ENCODE data around the gene TEPSIN. TPM values are rescaled to one million over a fixed set of nuclear protein-coding genes. Genes with fewer than 3 reads are reported as not detected.

Gene TEPSIN
- total and polyA plus RNA-seq, 12 donors: 3.1 to 144 (median 40.6) TPM

- H3K36me3 ChIP-seq (replicated peaks in 1 of 2): peaks cover 0 to 19% of the 10 kb centered on the region in 2 donors
- DNase-seq: no peak
- no peaks in the 10 kb centered on the region for H3K9me3 ChIP-seq (replicated peaks in 1 of 3)
- H3K27ac ChIP-seq: no peak overlapping the region
- no peak overlapping the region for H3K4me3 ChIP-seq
- H3K4me1 ChIP-seq (replicated peaks in 1 of 2): peaks cover 0 to 5% of the 10 kb centered on the region in 2 donors
- intact Hi-C loops (cut with DNase I): no loop called here
- H3K27me3 ChIP-seq: no peaks in the 10 kb centered on the region
- WGBS, 4 donors: 87 to 93% (median 92%) methylated on average over 7 to 10 of the region's 10 CpGs; no CpG with 5 or more reads in 1 of the 4 donors
- TF ChIP-seq POLR2A (IDR thresholded peaks at IDR 0.05) (no peak), CTCF (IDR thresholded peaks at IDR 0.05) (no peak)
Measured at GRCh38 chr17:81246343-81246670, 7.5 kb upstream of the TEPSIN start.

GRCh38 chr17:81245665-81246342 lies 6.9 kb upstream of the TEPSIN start:
- DNase-seq: peak in 1 of 7 donors; percentile 25
- peaks cover 0 to 13% of the 10 kb centered on the region in 2 donors for H3K36me3 ChIP-seq (replicated peaks in 1 of 2)
- no peaks in the 10 kb centered on the region for H3K27me3 ChIP-seq
- intact Hi-C loops (cut with DNase I): no loop called here
- TF ChIP-seq CTCF (IDR thresholded peaks at IDR 0.05): no peak
- TF ChIP-seq POLR2A (IDR thresholded peaks at IDR 0.05): no peak
- no peak overlapping the region for H3K27ac ChIP-seq
- no peaks in the 10 kb centered on the region for H3K9me3 ChIP-seq (replicated peaks in 1 of 3)
- H3K4me3 ChIP-seq: no peak overlapping the region
- H3K4me1 ChIP-seq (replicated peaks in 1 of 2): peaks cover 0 to 5% of the 10 kb centered on the region in 2 donors
- 73 to 100% (median 80%) methylated on average over 3 to 37 of the region's 37 CpGs for WGBS, 4 donors

- no peak for TF ChIP-seq CTCF (IDR thresholded peaks at IDR 0.05)
- no peak for TF ChIP-seq POLR2A (IDR thresholded peaks at IDR 0.05)
- Histone ChIP-seq H3K4me1 (replicated peaks in 1 of 2) (peaks cover 4 to 7% of the 10 kb centered on the region in 2 donors), H3K27ac (no peak overlapping the region), H3K4me3 (no peak overlapping the region), H3K27me3 (no peaks in the 10 kb centered on the region), H3K9me3 (replicated peaks in 1 of 3) (no peaks in the 10 kb centered on the region), H3K36me3 (replicated peaks in 1 of 2) (peaks cover 0 to 7% of the 10 kb centered on the region in 2 donors)
- intact Hi-C loops (cut with DNase I): no loop called here
- 66 to 78% (median 73%) methylated on average over 9 to 25 of the region's 25 CpGs for WGBS, 4 donors
- DNase-seq: no peak
Measured at GRCh38 chr17:81245024-81245664, 6.3 kb upstream of the TEPSIN start.

GRCh38 chr17:81244358-81245023 lies 5.6 kb upstream of the TEPSIN start:
- DNase-seq: no peak
- intact Hi-C loops (cut with DNase I): loop anchor here in 1 of 2 donors (5.0 kb wide), 1 partner anchor 102 kb away; no protein-coding TSS in a partner anchor
- 75 to 80% (median 77%) methylated on average over 16 to 24 of the region's 24 CpGs for WGBS, 4 donors

More at GRCh38 chr17:81244358-81245023, 5.6 kb upstream of the TEPSIN start:
- H3K4me1 ChIP-seq (replicated peaks in 1 of 2): peaks cover 8 to 11% of the 10 kb centered on the region in 2 donors
- peaks cover 0 to under 1% of the 10 kb centered on the region in 2 donors for H3K36me3 ChIP-seq (replicated peaks in 1 of 2)
- H3K27ac ChIP-seq: no peak overlapping the region
- TF ChIP-seq POLR2A (IDR thresholded peaks at IDR 0.05) (no peak), CTCF (IDR thresholded peaks at IDR 0.05) (no peak)
- no peak overlapping the region for H3K4me3 ChIP-seq
- no peaks in the 10 kb centered on the region for H3K9me3 ChIP-seq (replicated peaks in 1 of 3)
- no peaks in the 10 kb centered on the region for H3K27me3 ChIP-seq
